ENCODE measurements around the gene SLC50A1.

- TF ChIP-seq CTCF (IDR thresholded peaks at IDR 0.05; ENCODE audit: insufficient read depth, low read length, poor library complexity, severe bottlenecking) (no peak), EZH2phosphoT487 (conservative IDR thresholded peaks at IDR 0.05; ENCODE audit: low read length) (no peak)
Observed at GRCh38 chr1:155116113-155116764, 19.4 kb upstream of the SLC50A1 start.
